OCI-M1 (cell line): Measurements from ENCODE around the gene SIRPA.

ENCODE experiments used
- DNase-seq: peaks from one replicate; lab custom pipeline; 2025; lab: John Stamatoyannopoulos, UW

The SIRPA gene

DNA sequence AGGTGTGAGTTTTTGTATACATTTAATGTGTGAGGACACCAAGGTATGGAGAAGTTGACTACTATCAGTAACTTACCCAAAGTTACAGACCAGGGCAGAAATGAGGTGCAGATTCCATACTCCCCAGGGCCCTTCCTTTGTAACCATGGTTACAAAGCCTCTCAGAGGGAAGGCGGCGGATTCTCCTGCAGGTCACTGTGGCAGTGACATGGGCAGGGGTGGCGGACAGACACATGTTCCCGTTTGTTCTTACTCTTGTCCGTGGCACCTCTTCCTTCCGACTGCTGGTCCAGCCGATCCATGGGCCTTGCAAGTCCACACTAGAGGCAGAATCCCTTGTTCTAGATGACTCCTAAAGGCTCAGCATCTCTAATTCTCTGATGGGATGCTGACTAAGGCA is 55.6 kb downstream of the SIRPA start:
- DNase-seq, result no peak

DNA sequence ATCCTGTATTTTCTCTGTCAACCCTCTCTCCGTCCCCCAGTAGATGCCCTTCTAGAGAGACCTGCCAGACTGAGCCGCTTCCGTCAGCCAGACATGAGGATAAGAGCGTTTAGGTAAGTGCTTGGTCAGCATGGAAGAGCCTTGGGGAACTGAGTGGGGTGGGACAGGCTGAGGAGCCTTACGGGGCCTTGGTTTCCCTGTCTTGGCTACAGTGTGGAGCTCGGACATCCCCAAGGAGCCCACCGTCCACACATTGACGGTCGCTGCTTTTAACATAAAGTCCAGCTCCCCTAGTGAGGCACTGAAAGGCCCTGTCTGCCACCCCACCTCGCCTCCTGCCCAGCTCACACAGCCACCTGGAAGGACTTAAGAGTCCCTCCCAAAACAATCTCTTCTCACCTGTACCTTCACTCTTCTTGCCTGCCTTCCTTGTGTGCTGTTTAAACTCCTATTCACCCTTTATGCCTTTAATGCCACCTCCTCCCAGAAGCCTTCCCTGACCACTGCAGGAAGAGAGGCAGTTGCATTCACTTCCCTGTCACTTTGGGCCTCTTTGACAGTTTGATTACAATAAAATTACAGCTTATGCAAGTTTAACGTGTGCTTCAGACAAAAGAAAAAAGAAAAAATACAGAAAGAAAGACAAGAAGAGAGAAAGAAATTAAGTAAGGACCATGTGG is 56.4 kb downstream of the SIRPA start:
- no peak for DNase-seq

DNA sequence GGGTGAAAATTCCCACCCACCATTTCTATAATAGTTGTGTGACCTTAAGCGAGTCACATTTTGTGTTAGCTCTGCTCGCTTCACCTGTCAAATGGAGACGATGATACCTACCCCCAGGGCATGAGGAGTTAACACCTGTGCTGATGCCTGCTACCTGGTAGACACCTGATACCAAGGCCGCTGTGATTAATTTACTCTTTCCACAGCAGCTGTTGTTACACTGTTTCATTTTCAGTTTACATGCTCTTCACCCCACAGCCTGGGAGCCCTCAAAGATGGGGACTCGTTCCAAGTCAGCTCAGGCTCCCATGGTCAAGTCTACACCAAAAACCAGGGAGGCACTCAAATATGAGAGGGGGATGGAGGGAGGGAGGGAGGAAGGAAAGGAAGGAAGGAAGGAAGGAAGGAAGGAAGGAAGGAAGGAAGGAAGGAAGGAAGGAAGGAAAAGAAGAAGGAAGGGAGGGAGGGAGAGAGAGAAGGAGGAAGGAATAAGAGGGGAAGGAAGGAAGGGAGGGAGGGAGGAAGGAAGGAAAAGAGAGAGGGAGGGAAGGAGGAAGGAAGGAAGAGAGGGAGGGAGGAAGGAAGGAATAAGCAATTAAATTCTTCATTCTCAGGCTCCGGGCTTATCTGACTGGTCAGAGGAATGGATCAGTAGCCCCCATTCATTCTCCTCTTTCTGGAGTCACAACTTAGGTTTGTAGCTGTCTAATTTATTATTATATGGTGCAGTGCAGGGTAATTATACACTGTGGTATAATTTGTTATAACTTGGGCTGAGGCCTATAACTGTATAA is 57.7 kb downstream of the SIRPA start:
- no peak for DNase-seq

DNA sequence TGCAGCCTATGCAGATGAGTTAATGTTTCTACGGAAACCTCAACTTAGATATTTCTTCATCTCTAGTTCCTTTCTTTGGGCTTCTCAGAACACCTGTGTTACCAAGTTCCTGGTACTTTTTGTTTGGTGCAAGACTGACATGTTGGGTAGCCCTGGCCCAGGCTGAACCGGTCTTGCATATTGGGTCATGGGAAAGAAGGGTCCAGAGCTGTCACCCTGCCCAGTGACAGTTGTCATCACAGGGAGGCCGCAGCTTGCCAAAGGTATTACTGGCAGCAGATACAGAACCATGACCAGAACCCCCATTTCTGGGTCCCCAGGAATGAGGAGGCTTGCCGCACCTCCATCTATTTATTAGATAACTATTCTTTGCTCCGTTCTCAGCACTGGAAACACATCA is 58.4 kb downstream of the SIRPA start:
- no peak for DNase-seq

DNA sequence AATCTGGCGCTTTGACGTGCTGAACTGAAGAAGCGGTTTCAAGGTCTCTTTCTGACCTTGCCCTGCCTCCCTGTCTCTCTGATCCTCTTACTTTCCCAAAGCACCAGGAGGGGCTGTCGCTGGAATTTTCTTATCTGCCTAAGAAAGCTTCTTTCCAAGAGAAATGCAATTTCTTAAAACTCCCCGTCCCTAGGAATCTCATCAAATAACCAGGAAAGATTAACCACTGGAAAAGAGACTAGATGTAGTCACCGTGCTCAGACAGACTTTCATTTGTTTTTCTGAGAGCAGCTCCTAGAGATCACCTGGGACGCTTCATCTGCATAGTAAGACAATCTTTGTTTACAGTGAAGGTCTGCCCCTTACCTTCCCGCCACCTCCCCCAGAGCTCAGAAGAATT is 60.0 kb downstream of the SIRPA start:
- DNase-seq, result no peak

DNA sequence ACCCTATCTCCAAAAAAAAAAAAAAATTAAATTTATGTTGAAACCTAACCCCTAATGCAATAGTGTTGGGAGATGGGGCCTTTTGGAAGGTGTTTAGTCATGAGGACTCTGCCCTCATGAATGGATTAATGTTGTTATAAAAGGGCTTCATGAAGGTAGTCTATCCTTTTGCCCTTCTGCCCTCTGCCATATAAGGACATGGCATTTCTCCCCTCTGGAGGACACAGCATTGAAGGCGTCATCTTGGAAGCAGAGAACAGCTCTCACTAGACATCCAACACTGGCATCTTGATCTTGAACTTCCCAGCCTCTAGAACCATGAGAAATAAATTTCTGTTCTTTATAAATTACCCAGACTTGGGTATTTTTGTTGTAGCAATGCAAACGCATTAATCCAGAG is 63.2 kb downstream of the SIRPA start:
- no peak for DNase-seq

DNA sequence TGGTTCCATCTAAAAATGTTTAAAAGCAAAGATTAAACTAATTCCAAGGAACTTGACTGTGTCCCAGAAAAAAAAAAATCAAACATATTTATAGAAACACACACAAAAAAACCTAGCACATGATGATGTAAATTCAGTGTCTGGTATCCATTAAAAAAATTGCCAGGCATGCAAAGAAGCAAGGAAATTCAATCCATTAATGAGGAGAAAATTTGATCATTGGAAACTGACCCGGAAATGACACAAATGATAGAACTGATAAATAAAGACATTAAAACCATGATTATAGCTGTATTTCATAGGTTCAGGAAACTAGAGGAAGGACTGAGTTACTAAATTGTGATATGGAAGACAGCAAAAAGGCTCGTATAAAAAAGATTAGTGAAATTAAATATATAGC is 63.9 kb downstream of the SIRPA start:
- DNase-seq, result no peak

DNA sequence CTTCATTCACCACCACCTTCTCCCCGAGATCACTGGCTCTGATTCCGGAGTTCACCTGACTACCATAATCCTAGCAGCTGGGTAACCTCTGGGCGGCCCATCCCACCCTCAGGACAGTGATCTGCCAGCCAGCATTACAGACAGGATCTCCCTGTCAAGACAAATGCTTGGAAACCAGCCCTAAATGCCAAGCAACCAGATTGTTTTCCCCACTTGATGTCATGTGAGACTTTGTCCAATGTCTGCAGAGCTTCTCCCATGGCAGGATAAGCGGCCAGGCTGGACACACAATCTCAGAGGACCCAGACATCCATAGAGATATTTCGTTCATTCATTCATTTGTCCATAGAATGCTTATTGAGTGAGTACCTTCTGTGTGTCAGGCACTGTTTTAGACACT is 66.2 kb downstream of the SIRPA start:
- no peak for DNase-seq

DNA sequence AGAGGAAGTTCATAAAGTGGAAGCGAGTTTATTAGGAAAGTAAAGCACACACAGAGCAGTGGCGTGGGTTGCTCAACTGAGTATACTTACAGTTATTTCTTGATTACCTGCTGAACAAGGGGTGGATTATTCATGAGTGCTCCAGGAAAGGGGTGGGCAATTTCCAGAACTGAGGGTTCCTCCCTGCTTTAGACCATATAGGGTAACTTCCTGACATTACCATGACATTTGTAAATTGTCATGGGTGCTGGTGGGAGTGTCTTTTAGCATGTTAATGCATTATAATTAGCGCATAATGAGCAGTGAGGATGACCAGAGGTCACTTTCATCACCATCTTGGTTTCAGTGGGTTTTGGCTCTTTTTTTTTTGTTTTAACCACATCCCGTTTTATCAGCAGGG is 68.9 kb downstream of the SIRPA start:
- DNase-seq, result peak; percentile 78

DNA sequence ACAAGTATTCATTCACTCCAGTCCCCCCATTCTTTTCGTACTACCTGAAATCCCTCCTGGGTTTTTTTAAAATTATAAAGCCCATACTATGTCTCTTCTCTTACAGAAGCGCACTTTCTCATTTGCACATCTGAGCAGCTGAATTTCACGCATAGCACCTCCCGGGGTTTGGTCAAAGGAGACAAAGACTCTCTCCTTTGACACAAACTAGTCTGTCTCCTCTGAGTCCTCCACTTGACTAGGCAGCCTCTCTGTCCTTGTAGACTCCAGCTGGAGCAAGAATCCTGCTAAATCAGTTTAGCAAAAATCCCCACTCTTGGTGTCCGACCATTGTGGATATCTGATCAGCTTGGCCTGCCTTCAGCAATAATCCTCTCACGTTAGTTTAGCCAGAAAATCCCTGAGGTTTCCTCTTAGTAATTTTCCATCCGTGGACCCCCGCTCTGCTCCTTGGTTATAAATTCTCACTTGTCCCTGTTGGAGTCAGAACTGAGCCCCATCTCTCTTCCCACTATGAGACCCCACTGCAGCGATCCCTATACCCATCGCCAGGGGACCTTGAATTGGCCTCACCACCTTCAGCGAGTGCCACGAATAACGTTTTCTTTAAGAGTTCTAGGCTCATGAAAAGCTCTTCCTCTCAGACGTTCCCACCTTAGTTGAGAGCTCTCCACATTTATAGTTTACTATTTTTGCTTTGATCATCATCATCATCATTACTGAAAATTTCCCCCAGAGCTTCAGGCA is 69.6 kb downstream of the SIRPA start:
- DNase-seq, result no peak

DNA sequence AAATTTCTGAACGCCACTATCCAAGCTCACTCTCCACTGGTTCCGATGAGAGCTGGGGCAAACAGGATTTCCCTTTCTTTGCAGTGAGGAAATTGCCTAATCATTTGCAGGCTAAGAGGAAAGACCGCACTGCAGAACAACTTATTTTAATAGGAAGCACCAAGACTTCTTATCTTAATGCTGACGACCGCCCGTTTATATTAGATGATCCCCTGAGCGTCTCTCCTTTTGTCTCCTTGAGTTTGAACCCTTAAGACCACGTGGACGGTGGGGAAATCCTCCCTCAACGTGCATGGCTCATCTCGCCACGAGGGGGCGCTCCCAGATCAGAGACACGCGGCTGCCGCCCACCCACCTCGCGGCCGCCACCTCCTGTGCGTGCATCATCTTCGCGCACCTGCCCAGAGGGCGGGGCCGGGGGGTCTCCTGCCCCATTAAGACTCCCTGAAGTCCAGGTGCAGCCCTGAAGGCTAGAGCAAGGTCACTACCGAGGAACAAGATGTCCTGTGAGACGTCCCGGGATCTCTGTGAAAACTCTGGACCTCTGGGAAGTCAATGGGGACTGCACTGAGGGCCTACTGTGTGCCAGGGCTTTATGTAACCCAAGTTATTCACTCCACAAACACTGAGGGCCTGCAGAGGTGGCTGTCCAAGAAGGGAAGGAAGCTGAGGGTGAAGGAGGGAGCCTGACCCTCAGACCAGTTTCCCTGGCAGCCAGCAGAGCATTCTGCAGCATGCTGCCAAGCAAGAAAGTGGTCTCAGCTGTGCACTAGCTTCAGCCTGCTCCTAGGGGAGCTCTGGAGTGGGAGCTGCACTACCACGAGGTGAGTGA is 70.5 kb downstream of the SIRPA start:
- peak; percentile 85 for DNase-seq

DNA sequence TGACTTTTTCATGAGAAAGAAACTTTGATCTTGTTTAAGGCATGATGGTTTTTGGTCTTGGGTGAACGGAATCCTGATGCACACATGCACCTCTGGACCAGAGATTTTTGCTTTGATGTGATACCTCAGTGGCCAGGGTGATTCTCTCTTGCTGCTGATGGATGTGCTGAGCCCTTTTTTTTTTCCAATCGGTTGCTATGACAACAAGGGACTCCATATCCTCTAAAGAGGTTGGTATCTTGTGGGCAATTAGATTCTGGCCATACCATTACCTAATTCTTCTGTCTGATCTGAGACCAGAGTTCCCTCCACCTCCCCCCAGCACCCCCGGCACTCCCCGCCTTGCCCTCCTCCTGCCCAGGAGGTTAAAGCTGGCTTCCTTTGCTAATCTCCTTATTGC is 73.8 kb downstream of the SIRPA start:
- no peak for DNase-seq

DNA sequence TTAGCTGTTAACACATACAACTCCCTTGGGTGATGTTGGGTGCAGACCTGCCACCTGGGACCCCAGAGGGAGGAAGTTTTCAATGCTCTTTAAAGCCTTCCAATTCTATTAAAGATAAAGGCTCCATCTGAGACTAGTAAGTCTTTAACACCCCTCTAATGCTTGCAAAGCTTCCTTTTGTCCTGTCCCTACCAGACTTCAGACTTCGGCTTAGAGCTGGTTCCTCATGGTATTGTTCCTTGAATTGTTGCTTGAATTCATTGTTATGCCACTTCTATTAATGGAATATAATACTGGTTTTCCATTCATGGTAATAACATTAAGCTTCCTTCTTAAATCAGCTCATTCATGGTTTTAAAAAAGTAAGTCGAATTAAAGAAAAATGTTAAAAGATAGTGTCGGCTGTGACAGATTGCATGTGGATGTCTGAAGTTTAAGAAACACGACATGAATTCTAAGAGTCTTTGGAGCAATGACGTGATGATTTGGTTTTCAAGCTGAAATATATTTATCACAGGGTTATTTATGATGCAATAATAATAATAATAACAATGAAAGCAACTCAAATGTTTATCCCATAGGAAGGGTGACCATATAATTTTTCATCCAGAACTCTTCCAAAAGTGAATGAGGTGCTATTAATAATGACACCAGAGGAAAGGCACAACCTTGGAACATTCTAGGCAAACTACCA is 76.8 kb downstream of the SIRPA start:
- no peak for DNase-seq

DNA sequence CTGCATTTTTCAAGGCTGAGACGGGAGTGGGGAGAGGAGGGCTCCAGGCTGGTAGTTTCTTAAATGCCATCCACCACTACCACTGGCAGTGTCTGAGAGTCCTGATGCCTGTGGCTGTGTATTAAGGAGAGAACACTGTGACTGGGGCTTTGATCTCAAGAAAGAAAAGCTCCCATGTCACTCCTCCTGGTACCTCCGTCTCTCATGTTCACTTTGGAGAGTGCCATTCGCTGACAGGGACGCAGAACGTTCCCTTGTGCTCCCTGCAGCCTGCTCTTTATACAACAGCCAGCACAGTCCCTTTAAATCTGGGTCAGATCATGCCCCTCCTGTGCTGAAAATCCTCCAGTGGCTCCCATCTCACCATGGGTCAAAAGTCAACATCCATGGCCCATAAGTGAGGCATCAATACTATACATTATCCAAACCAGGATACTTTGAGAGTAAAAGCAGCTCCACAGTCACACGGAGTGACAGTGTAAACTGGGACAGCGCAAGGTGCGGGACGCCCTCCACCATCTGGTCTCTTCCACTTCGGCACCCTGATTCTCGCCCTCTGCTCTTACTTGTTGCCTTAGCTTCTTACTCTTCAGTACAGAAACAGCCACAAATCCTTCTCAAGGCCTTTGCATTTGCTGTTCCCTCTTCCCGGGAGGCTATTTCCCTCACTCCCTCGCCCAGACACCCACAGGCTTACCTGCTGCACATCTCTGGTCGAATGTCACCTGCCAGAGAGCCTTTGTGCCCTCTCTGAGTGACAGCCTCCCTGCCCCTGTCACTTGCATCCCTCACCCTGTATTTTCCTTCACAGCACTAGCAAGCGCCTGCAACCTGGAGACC is 78.6 kb downstream of the SIRPA start:
- no peak for DNase-seq

DNA sequence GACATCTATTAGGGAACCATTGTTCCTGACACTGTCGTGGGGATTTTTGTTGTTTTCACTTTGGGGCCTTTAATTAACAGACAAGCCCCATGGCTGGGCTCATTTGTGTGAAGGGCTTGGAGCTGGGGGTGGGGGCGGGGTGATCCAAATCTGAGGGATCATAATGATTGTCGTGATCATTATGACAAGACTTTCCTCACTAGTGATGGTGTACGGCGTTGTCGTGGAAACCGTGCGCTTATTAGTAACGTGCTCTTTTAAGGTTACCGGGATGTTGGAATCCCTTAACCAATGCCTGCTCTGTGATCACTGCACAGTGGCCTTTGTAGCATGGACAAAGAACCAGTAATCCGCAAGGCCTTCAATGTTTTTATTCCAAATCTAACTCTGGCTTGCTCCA is 80.1 kb downstream of the SIRPA start:
- no peak for DNase-seq

DNA sequence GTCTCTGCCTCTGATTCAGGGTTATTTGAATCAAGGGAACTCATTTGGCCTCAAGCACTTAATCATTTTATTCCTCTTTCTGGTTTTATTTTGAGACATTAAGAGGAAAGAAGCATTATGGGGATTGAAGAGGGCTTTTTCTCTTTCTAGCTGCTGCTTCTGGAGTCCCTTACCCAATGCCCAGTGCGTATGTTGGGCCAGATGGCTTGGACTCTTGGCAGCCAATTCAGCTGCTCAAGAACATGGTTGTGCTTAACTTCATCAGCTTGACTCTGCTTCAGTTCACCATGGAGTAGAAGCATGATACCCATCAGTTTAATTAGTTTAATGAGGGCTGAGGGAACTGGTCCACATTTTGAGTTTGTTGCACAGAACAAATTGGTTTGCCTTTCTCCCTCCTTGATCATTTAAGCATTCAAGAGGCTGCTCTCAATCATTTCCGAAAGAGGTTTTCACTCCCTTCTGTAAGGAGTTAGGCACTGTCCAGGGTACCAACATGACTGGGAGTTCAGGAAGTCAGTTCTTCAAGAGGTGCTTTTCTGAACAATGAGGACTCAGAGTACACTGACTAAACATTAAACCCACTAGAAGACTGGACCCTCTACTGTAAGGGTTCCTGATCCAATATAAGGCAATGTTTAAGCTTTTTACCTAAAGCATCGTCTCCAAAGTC is 84.0 kb downstream of the SIRPA start:
- DNase-seq, result no peak

DNA sequence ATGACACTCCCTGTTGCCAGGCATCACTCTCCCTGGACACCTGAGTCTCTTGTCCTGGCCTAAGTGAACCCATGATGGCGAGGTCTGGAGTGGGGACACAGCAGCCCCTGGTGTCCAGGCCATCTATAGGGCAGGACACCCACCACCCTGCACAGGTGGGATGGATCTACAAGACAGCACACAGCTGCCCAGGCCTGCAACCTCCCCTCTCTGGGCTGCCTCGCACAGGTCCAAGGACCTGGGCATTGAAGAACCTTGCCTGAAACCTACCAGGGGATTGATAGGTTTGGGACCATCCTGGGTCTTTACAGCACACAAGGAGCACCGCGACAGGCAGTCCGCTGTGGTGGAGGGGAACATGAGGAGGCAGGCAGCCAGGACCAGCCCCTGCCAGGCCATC is 87.5 kb downstream of the SIRPA start:
- DNase-seq, result no peak

DNA sequence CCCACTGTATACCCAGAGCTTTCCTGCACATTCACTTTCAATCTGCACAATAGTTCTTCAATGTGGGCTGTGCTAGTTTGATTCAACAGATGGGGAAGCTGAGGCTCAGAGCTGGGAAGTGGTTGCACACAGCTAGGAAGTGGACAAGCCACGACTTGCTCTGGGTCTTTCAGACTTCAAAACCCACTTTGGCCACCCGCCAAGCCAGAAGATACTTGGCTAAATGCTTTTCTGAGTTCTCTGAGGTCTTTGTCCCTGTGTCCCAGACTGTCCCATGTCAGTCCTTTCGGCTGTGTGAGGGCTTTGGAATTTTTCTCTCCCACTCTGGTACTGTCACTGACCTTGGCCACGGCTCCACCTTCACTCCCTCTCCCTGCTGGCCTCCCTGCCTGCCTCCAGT is 88.1 kb downstream of the SIRPA start:
- DNase-seq, result no peak

DNA sequence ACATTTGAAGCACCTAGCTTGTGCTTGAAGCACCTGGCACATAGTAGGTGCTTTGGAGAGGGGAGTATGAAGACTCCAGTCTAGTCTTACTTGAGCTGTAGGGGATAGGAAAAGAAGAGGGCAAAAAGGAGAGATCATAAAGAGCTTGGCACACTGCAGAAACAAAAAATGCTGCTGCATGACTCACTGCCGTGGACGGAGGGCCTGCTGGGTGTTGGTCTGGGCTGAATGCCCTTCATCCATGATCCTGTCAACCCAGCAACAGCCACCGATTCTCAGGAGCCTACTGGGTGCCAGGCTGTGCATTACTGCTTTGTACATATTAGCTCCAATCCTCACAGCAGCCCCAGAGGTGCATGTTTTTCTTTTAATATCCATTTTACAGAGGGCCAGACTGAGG is 92.6 kb downstream of the SIRPA start:
- DNase-seq, result no peak
